Bone marrow (tissue), 2 donors: ENCODE results near the gene RBM19.

Source experiments
- DNase-seq, 2 donors: peaks; one replicate each; lab custom pipeline; 2025; lab: John Stamatoyannopoulos, UW

The RBM19 gene

GRCh38 chr12:113803759-113804140, 162.4 kb downstream of the RBM19 start:
- DNase-seq, result no peak

GRCh38 chr12:113802966-113803758, 163.0 kb downstream of the RBM19 start:
- no peak for DNase-seq

GRCh38 chr12:113802000-113802749, 163.9 kb downstream of the RBM19 start:
- no peak for DNase-seq

GRCh38 chr12:113800201-113800600, 165.9 kb downstream of the RBM19 start:
- DNase-seq, result no peak

GRCh38 chr12:113798552-113798951, 167.6 kb downstream of the RBM19 start:
- no peak for DNase-seq

- DNase-seq, result no peak
Observed at GRCh38 chr12:113797535-113797868, 168.6 kb downstream of the RBM19 start.

- DNase-seq, result no peak
Observed at GRCh38 chr12:113796852-113797534, 169.1 kb downstream of the RBM19 start.

GRCh38 chr12:113796066-113796827, 169.9 kb downstream of the RBM19 start:
- DNase-seq, result no peak

GRCh38 chr12:113795445-113795844, 170.7 kb downstream of the RBM19 start:
- no peak for DNase-seq

- DNase-seq, result no peak
Observed at GRCh38 chr12:113794774-113795173, 171.4 kb downstream of the RBM19 start.

GRCh38 chr12:113793250-113793649, 172.9 kb downstream of the RBM19 start:
- no peak for DNase-seq

- no peak for DNase-seq
Observed at GRCh38 chr12:113792450-113792849, 173.7 kb downstream of the RBM19 start.

- no peak for DNase-seq
Observed at GRCh38 chr12:113788020-113788856, 177.9 kb downstream of the RBM19 start.

- DNase-seq, result no peak
Observed at GRCh38 chr12:113786107-113786506, 180.0 kb downstream of the RBM19 start.

GRCh38 chr12:113783811-113784210, 182.3 kb downstream of the RBM19 start:
- DNase-seq, result no peak

GRCh38 chr12:113782873-113783272, 183.3 kb downstream of the RBM19 start:
- DNase-seq, result no peak

- DNase-seq, result no peak
Observed at GRCh38 chr12:113781415-113782198, 184.5 kb downstream of the RBM19 start.

GRCh38 chr12:113779774-113780173, 186.4 kb downstream of the RBM19 start:
- DNase-seq, result no peak

- no peak for DNase-seq
Observed at GRCh38 chr12:113778432-113779132, 187.5 kb downstream of the RBM19 start.

- DNase-seq, result no peak
Observed at GRCh38 chr12:113777751-113778150, 188.4 kb downstream of the RBM19 start.
